GM12878 (cell line): ENCODE data around the gene TCEAL4. TPM values are rescaled to one million over a fixed set of nuclear protein-coding genes. Genes with fewer than 3 reads are reported as not detected.

Experiments
- ATAC-seq: fragments of 200-7000 bp; cut with Tn5 transposase; 3 replicates; pipeline ENCODE4 v1.9.1; 2020; ENCODE audit warnings: mild to moderate bottlenecking, moderate library complexity
- BruUV-seq: library from RNA; stranded (reverse); fragments of 400-500 nt; replicated peaks from 2 replicates; lab custom pipeline; 2021; lab: Mats Ljungman, UMichigan
- CTCF ChIA-PET: fragments of 300-600 bp; sonication (Branson Sonifier 250); formaldehyde crosslinking; extraction: SDS; loops from one replicate; lab custom pipeline; 2021; ENCODE audit warnings: inconsistent platforms; lab: Yijun Ruan, JAX
- POLR2A ChIA-PET: fragments of 350-600 bp; formaldehyde crosslinking; extraction: SDS; loops from one replicate; lab custom pipeline; 2021; ENCODE audit warnings: inconsistent platforms; lab: Charles Lee
- RAD21 ChIA-PET: fragments of 300-600 bp; sonication (Branson Sonifier 250); formaldehyde crosslinking; loops from one replicate; lab custom pipeline; 2023; ENCODE audit warnings: antibody characterized with exemption; ENCODE audit not compliant: unreplicated experiment; lab: Charles Lee
- SMC1A ChIA-PET: fragments of 300-600 bp; sonication (Branson Sonifier 250); formaldehyde crosslinking; loops from one replicate; lab custom pipeline; 2023; ENCODE audit not compliant: unreplicated experiment, uncharacterized antibody; lab: Charles Lee
- DNase-seq: peaks from one replicate; pipeline ENCODE4 v3.0.0-alpha.2; 2011; ENCODE audit warnings: low read depth, low spot score
- FAIRE-seq: peaks from 3 replicates; lab custom pipeline; 2011; peaks lifted over from hg19 to GRCh38; lab: Jason Lieb, UNC
- H2AFZ ChIP-seq: 2 replicates; pipeline ENCODE4 v1.6.0; 2011; ENCODE audit warnings: low read depth, low read length, control low read depth; ENCODE audit not compliant: control insufficient read depth
- H3K27ac ChIP-seq: 2 replicates; pipeline ENCODE4 v1.5.1; 2011; ENCODE audit warnings: control low read depth; ENCODE audit not compliant: control insufficient read depth, insufficient read depth
- H3K27me3 ChIP-seq, 2 experiments: replicated peaks in 1 of 2; 2 replicates each; pipeline versions ENCODE4 v1.6.0 to v1.6.1; 2011; ENCODE audit warnings: low read length in 1 of 2; ENCODE audit not compliant: control insufficient read depth in 2 of 2, insufficient read depth in 2 of 2
- H3K36me3 ChIP-seq, 2 experiments: 2 replicates each; pipeline ENCODE4 v1.5.1; 2011; ENCODE audit warnings: low read length in 1 of 2; ENCODE audit not compliant: control insufficient read depth in 2 of 2, insufficient read depth in 2 of 2
- H3K4me1 ChIP-seq: 2 replicates; pipeline ENCODE4 v1.6.1; 2011; ENCODE audit warnings: mild to moderate bottlenecking, low read length, moderate library complexity, mixed read lengths; ENCODE audit not compliant: control insufficient read depth, insufficient read depth
- H3K4me2 ChIP-seq: 2 replicates; pipeline ENCODE4 v1.6.0; 2011; ENCODE audit warnings: control low read depth; ENCODE audit not compliant: control insufficient read depth, insufficient read depth
- H3K4me3 ChIP-seq: fragments of 200-600 bp; sonication (generic); 2 replicates; pipeline ENCODE4 v1.5.1; 2016
- H3K79me2 ChIP-seq: 2 replicates; pipeline ENCODE4 v1.6.0; 2011; ENCODE audit warnings: low read length; ENCODE audit not compliant: control insufficient read depth, insufficient read depth
- H3K9ac ChIP-seq: 2 replicates; pipeline ENCODE4 v1.8.0; 2011; ENCODE audit warnings: low read length, control low read depth, mixed read lengths; ENCODE audit not compliant: control insufficient read depth, insufficient read depth
- H3K9me3 ChIP-seq: replicated peaks from 3 replicates; pipeline ENCODE4 v1.5.1; 2011; ENCODE audit warnings: mild to moderate bottlenecking, low read length; ENCODE audit not compliant: control insufficient read depth, insufficient read depth
- H4K20me1 ChIP-seq: 2 replicates; pipeline ENCODE4 v1.6.0; 2011; ENCODE audit not compliant: control insufficient read depth, insufficient read depth
- ATF7 ChIP-seq: fragments of 450-650 bp; IDR thresholded peaks from 2 replicates; pipeline ENCODE4 v1.6.1; 2016; ENCODE audit warnings: low read depth, mild to moderate bottlenecking
- CHD2 ChIP-seq: IDR thresholded peaks from 2 replicates; pipeline ENCODE4 v1.6.1; 2011; ENCODE audit warnings: low read depth, low read length, improper control_type of control experiment, borderline replicate concordance
- CREB1 ChIP-seq: IDR thresholded peaks from 2 replicates; pipeline ENCODE4 v1.6.1; 2012; ENCODE audit warnings: low read depth, mild to moderate bottlenecking, inconsistent platforms
- ESRRA ChIP-seq: IDR thresholded peaks from 2 replicates; pipeline ENCODE4 v1.6.1; 2012; ENCODE audit warnings: mild to moderate bottlenecking, low read length, improper control_type of control experiment
- FOXM1 ChIP-seq: IDR thresholded peaks from 2 replicates; pipeline ENCODE4 v1.6.1; 2012; ENCODE audit warnings: low read depth, mild to moderate bottlenecking, inconsistent platforms, low read length, moderate library complexity
- HCFC1 ChIP-seq: fragments of 150-350 bp; IDR thresholded peaks from 2 replicates; pipeline ENCODE4 v1.6.1; 2014; ENCODE audit warnings: low read length
- HDAC6 ChIP-seq: fragments of 200-600 bp; sonication (generic); IDR thresholded peaks from one replicate; pipeline ENCODE4 v1.8.0; 2017; ENCODE audit warnings: antibody characterized with exemption; ENCODE audit not compliant: unreplicated experiment
- HDGF ChIP-seq: fragments of 450-650 bp; IDR thresholded peaks from 2 replicates; pipeline ENCODE4 v1.6.1; 2016; ENCODE audit warnings: antibody characterized with exemption
- JUNB ChIP-seq: IDR thresholded peaks from 2 replicates; pipeline ENCODE4 v1.6.1; 2016; ENCODE audit warnings: antibody characterized with exemption, mild to moderate bottlenecking
- KAT2A ChIP-seq: conservative IDR thresholded peaks from 2 replicates; pipeline ENCODE4 v1.6.1; 2011; ENCODE audit warnings: low read depth, low read length; ENCODE audit not compliant: control insufficient read depth
- MEF2A ChIP-seq: IDR thresholded peaks from 2 replicates; pipeline ENCODE4 v1.6.1; 2011; ENCODE audit warnings: low read depth, mild to moderate bottlenecking, low read length, moderate library complexity; ENCODE audit not compliant: insufficient read depth
- MEF2B ChIP-seq: fragments of 450-650 bp; IDR thresholded peaks from 2 replicates; pipeline ENCODE4 v1.6.1; 2018; ENCODE audit warnings: mild to moderate bottlenecking, moderate library complexity; ENCODE audit not compliant: partially characterized antibody, poor library complexity, severe bottlenecking
- NFIC ChIP-seq: IDR thresholded peaks from 2 replicates; pipeline ENCODE4 v1.6.1; 2012; ENCODE audit warnings: low read depth, mild to moderate bottlenecking, inconsistent platforms, low read length, moderate library complexity
- POLR2AphosphoS5 ChIP-seq: IDR thresholded peaks from 2 replicates; pipeline ENCODE4 v1.6.1; 2011; ENCODE audit warnings: mild to moderate bottlenecking, low read length, inconsistent platforms
- RAD51 ChIP-seq: fragments of 450-650 bp; IDR thresholded peaks from 2 replicates; pipeline ENCODE4 v1.6.1; 2016; ENCODE audit warnings: moderate library complexity, mild to moderate bottlenecking, inconsistent platforms
- RUNX3 ChIP-seq: IDR thresholded peaks from 2 replicates; pipeline ENCODE4 v1.6.1; 2012; ENCODE audit warnings: low read length, inconsistent platforms
- SPI1 ChIP-seq: IDR thresholded peaks from 2 replicates; pipeline ENCODE4 v1.6.1; 2011; ENCODE audit warnings: low read depth, mild to moderate bottlenecking, low read length, moderate library complexity, borderline replicate concordance; ENCODE audit not compliant: insufficient read depth
- WGBS: methylation state at CpG from one replicate; pipeline ENCODE4 v1.1.6; 2016; ENCODE audit warnings: low lambda C conversion rate; ENCODE audit not compliant: insufficient replicate concordance, insufficient coverage; ENCODE audit errors: missing lambda C conversion rate; 5-methylcytosine and 5-hydroxymethylcytosine counted together
- in situ Hi-C: fragments of 300-500 bp; cut with MboI; formaldehyde crosslinking; loops from 9 replicates; pipeline ENCODE4 v1.14.3; 2018; ENCODE audit warnings: mixed read lengths
- intact Hi-C: fragments of 100-400 bp; cut with micrococcal nuclease; formaldehyde crosslinking; loops from one replicate; pipeline ENCODE4 v1.14.2; 2022; ENCODE audit not compliant: unreplicated experiment
- polyA plus RNA-seq, 11 experiments: library from polyadenylated mRNA; depleted of rRNA in 4 of 11; unstranded in 6 of 11; stranded (reverse) in 5 of 11; fragments of >200 nt; fragmentation: Nextera tagmentation in 4 of 11; fragmentation: Illumina TruSeq in 1 of 11; extraction: Ambion mirVana in 4 of 11; extraction: Trizol in 1 of 11; gene quantifications; 1 replicate in 1 of 11; 2 replicates in 10 of 11; pipeline versions ENCODE4 v1.2.1 to v1.2.3, GENCODE V29; 2011 to 2016; ENCODE audit warnings: inconsistent platforms in 2 of 11, missing spikeins in 2 of 11, low read depth in 1 of 11
- total RNA-seq, 4 experiments: library from RNA; depleted of rRNA in 3 of 4; stranded (reverse); fragments of >200 nt in 3 of 4; fragmentation: Illumina TruSeq in 1 of 4; extraction: Trizol in 1 of 4; gene quantifications; 2 replicates each; pipeline versions ENCODE4 v1.2.1 to v1.2.3, GENCODE V29; 2013 to 2021
- TF ChIP-seq, protein P1 (sequence below): fragments of 450-650 bp; IDR thresholded peaks from 2 replicates; pipeline ENCODE4 v1.6.1; 2017; ENCODE audit warnings: mild to moderate bottlenecking, low read depth, inconsistent platforms; ENCODE audit not compliant: poor library complexity, severe bottlenecking
- TF ChIP-seq, protein P2 (sequence below): IDR thresholded peaks from 2 replicates; pipeline ENCODE4 v1.6.1; 2012; ENCODE audit warnings: low read length, inconsistent platforms
- TF ChIP-seq, protein P3 (sequence below): fragments of 450-650 bp; formaldehyde crosslinking; IDR thresholded peaks from 2 replicates; pipeline ENCODE4 v1.4.0; 2020; ENCODE audit warnings: mild to moderate bottlenecking, moderate library complexity

The TCEAL4 gene
- total and polyA plus RNA-seq, 10 of the 15 experiments (the other 5 are each of a cell fraction or from before 2014, with no cell fraction given): 9.6 to 63.8 (median 32.1) TPM

DNA sequence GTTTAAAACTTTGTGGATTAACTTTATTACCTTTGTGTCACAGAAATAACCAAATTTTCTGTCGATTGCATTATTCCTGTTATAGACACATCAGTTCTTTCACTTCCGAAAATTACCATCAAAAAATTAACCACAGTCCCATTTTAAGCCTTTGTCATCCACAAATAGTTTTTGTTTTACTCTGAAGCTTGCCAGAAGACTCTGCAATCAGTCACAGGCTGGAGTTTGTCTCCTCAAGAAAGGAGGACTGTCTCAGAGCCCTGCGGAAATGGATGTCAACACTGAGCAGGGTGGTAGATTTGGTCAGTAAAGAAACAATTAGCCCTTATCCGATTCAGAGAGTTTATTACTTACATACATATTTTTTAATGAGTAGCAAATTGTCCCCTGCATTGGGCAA lies 20.1 kb upstream of the TCEAL4 start:
- 7% methylated on average over 4 of the region's 4 CpGs for WGBS
- RAD21 ChIA-PET: no interaction called here
- intact Hi-C loops (no loop called here), in situ Hi-C loops (no loop called here)
- no TSS peak for BruUV-seq
- Histone ChIP-seq H3K4me2 (no peak overlapping the region), H3K79me2 (no peaks in the 10 kb centered on the region), H3K9ac (no peak overlapping the region), H3K36me3 (no peaks in the 10 kb centered on the region), H3K4me1 (no peaks in the 10 kb centered on the region), H3K4me3 (no peak overlapping the region), H2AFZ (no peak overlapping the region), H3K27me3 (no peaks in the 10 kb centered on the region), H4K20me1 (no peaks in the 10 kb centered on the region), H3K9me3 (no peaks in the 10 kb centered on the region), H3K27ac (no peak overlapping the region)
- SMC1A ChIA-PET: interaction anchor here (0.9 to 1.5 kb wide), 2 partner anchors 14 to 32 kb away, joined by 3 read pairs; no protein-coding TSS in a partner anchor
- FAIRE-seq (no peak), DNase-seq (no peak), ATAC-seq (peak; percentile 86)
- CTCF ChIA-PET: interaction anchor here (1.1 kb wide), 1 partner anchor 65 kb away, joined by 3 read pairs; no protein-coding TSS in a partner anchor
- POLR2A ChIA-PET: no interaction called here
- TF ChIP-seq, protein P1, sequence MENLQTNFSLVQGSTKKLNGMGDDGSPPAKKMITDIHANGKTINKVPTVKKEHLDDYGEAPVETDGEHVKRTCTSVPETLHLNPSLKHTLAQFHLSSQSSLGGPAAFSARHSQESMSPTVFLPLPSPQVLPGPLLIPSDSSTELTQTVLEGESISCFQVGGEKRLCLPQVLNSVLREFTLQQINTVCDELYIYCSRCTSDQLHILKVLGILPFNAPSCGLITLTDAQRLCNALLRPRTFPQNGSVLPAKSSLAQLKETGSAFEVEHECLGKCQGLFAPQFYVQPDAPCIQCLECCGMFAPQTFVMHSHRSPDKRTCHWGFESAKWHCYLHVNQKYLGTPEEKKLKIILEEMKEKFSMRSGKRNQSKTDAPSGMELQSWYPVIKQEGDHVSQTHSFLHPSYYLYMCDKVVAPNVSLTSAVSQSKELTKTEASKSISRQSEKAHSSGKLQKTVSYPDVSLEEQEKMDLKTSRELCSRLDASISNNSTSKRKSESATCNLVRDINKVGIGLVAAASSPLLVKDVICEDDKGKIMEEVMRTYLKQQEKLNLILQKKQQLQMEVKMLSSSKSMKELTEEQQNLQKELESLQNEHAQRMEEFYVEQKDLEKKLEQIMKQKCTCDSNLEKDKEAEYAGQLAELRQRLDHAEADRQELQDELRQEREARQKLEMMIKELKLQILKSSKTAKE: no peak
- no peak for TF ChIP-seq HDGF
- TF ChIP-seq, protein P2, sequence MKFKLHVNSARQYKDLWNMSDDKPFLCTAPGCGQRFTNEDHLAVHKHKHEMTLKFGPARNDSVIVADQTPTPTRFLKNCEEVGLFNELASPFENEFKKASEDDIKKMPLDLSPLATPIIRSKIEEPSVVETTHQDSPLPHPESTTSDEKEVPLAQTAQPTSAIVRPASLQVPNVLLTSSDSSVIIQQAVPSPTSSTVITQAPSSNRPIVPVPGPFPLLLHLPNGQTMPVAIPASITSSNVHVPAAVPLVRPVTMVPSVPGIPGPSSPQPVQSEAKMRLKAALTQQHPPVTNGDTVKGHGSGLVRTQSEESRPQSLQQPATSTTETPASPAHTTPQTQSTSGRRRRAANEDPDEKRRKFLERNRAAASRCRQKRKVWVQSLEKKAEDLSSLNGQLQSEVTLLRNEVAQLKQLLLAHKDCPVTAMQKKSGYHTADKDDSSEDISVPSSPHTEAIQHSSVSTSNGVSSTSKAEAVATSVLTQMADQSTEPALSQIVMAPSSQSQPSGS: 0 out of 2 replicates have a peak, but pooled peaks have one; percentile 48
- no peak for TF ChIP-seq RAD51
- no peak for TF ChIP-seq CHD2
- peak; percentile 40; the same call in 1 of the 2 replicates for TF ChIP-seq FOXM1
- peak; percentile 34 for TF ChIP-seq JUNB
- TF ChIP-seq, protein P3, sequence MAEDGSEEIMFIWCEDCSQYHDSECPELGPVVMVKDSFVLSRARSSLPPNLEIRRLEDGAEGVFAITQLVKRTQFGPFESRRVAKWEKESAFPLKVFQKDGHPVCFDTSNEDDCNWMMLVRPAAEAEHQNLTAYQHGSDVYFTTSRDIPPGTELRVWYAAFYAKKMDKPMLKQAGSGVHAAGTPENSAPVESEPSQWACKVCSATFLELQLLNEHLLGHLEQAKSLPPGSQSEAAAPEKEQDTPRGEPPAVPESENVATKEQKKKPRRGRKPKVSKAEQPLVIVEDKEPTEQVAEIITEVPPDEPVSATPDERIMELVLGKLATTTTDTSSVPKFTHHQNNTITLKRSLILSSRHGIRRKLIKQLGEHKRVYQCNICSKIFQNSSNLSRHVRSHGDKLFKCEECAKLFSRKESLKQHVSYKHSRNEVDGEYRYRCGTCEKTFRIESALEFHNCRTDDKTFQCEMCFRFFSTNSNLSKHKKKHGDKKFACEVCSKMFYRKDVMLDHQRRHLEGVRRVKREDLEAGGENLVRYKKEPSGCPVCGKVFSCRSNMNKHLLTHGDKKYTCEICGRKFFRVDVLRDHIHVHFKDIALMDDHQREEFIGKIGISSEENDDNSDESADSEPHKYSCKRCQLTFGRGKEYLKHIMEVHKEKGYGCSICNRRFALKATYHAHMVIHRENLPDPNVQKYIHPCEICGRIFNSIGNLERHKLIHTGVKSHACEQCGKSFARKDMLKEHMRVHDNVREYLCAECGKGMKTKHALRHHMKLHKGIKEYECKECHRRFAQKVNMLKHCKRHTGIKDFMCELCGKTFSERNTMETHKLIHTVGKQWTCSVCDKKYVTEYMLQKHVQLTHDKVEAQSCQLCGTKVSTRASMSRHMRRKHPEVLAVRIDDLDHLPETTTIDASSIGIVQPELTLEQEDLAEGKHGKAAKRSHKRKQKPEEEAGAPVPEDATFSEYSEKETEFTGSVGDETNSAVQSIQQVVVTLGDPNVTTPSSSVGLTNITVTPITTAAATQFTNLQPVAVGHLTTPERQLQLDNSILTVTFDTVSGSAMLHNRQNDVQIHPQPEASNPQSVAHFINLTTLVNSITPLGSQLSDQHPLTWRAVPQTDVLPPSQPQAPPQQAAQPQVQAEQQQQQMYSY: no peak
- TF ChIP-seq ATF7: no peak
- peak; percentile 54 for TF ChIP-seq SPI1
- TF ChIP-seq HDAC6: no peak
- no peak for TF ChIP-seq POLR2AphosphoS5
- 0 out of 2 replicates have a peak, but pooled peaks have one; percentile 11 for TF ChIP-seq CREB1
- peak; percentile 69 for TF ChIP-seq MEF2B
- TF ChIP-seq RUNX3: peak; percentile 89
- TF ChIP-seq MEF2A: peak; percentile 93
- no peak for TF ChIP-seq ESRRA
- TF ChIP-seq NFIC: peak; percentile 74
- no peak for TF ChIP-seq KAT2A
- no peak for TF ChIP-seq HCFC1
